Measurements from ENCODE around the gene IRF2.
"Not testable (repeated sequence)": the region's sequence is repeated elsewhere in the genome, so short reads cannot be mapped to it uniquely, and the experiment has no call there.

Gene IRF2

GRCh38 chr4:184385705-184386141 is 88.6 kb downstream of the IRF2 start:
- DNase-seq: no peak

DNA sequence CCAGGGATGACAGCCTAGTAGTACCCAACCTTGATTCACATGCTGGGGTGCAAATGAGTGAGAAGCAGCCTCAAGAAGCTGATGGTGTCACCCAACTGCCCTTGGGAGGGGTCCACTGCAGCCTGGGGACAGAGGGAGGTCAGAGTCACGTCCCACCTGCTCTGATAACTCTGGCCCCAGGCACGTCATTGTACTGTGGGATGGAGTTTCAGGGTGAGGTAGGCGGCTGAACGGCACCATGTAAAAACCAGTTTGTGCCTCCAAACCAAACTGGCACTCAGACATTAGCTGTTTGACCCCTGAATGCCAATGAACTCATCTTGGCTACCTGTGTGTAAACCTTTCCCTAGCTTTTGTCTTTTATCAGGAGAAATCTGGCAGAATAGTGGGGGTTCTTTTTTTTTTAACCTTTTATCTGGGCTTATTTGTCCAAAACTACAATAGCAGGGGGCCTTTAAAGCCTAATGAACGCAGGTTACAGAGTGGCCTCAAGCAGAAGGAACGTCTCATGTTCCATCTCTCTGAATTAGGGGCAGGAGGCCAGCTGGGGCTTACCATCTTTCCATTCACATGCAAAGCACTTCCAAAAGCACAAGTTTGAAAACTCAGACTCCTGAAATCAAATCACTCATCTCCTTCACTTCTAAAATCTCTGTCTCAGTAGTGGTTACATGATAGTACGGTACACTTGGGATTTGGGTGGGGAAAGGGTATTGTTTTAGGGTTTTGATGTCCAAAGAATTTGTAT is 89.4 kb downstream of the IRF2 start:
- no peak for DNase-seq

DNA sequence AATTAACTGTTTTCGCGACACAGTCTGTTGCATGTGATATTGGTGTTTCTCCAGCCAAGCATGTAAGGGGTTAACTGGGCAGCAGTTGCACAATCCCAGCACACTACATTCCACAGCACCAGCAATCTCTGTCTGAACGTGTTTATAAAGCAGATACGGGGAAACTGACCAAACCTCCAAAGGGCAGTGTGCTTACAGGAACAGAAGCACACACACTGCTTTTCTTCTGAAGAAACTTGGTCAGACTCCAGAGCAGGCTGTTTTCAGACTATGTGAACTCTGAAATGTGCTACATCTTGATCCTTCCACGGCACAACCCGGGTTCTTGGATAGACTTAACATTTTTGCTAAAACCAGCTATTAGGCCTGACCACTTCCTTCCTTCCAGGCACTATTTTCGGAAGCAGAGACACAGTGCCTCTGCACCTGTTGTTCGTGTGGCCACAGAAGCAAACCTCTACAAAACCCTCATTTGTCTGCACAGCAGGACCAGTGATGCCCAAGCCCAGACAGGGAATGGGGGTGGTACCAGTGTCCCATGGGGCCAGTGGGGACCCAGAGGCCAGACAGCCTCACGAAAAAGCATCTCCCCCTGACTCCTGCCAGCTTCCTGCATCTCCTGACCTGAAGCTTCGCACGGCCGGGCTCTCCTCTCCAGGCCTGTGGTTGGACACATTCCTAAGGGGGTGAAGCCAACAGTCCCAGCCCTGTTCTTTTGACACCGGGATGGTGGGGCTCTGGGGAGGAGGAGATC is 90.1 kb downstream of the IRF2 start:
- no peak for DNase-seq

DNA sequence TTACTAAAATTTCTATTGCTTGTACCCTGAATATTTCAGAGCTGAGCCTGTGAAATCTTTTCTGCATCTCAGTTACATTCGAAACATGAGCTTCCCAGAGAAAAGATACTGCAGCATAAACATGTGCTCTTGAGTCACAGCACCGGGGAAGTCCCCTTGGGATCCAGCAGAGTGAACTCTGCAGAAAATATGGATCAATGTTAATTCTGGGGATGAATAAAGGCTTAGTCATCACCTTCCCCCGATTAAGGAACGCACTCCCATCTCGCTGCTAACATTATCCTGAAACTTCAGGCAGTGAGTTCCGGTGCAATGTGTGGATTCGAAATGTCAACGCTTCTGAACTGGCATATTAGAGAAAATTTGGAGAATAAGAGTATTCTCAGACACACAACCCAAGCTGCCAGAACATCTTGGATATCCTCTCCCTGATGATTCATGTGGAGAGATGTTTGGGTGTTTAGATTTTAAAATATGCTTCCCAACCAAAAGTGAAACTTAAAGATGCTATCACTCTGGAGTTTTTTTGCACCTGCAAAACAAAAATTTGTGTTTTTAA is 90.8 kb downstream of the IRF2 start:
- DNase-seq: no peak

DNA sequence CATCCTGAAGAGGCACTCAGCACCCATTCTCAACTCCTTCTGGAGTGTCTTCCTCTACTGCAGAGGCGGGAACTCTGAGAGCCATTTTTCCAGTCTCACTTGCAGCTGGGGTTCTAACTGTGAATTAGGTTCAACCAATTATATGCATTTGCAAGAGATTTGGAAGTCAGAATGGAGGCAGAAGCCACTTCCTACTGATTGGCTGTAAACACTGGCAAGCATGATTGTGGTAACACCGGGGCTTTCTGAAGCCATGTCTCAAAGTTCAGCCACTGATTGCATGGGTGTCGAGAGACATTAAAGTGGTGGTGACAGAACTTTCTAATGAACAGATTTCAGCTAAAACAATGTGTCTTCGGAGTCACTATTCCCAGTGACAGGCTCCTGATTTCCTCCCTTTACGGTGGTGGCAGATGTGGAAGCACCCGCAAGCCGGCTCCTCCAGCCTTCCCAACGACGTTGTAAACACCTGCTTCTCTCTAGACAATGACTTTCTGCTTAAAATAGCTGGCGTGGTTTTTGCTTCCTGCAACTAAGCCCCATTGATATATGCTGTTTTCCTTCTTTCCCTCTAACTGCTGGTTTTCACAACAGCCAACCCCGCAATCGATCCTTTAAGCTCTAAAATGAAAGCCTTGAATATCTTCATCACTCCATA is 92.0 kb downstream of the IRF2 start:
- DNase-seq: peak in 1 of 2 experiments; percentile 27

DNA sequence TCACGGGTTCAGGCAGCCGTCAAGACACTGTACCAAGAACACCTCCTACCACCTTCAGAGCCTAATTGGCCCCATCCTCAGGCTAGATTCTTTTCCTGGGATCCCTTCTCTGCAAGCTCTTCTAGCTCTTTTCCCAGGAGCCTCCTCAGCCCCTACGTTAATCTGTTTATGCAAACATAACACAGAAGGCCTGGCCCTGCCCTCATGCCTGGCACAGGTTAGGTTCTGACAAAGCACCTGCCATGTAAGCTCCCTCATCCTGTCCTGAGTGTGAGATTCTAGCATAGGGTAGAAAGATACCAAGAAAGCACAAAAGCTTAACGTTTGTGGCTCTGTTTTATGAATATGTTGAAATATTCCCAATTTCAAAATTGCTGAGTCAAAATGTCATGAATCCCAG is 93.6 kb downstream of the IRF2 start:
- DNase-seq: no peak

DNA sequence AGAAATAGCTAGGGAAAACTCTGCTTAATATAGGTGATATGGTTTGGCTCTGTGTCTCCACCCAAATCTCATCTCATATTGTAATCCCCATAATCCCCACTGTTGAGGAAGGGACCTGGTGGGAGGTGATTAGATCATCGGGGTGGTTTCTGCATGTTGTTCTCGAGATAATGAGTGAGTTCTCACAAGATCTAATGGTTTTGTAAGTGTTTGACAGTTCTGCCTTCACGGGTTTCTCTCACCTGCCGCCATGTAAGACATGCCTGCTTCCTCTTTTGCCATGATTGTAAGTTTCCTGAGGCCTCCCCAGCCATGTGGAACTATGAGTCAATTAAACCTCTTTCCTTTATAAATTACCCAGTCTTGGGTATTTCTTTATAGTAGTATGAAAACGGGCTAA is 94.1 kb downstream of the IRF2 start:
- DNase-seq: not testable (repeated sequence)

DNA sequence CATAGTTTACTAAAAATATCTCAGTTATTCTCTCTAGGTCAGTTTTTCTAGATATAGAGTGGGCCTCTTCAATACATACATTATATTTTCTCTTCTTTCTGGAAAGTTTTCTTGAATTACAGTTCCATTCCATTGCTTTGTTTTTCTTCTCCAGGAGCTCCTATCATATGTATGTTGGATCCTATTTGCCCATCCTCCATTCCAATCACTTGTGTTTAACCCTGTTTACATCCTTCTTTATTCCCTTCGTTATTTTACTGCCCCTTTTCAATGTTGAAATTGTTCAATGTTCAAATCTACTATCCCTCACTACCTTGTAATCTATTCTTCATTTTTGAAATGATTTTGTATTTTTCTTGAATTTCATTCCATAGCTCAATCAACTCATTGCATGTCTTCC is 97.4 kb downstream of the IRF2 start:
- DNase-seq: no peak

DNA sequence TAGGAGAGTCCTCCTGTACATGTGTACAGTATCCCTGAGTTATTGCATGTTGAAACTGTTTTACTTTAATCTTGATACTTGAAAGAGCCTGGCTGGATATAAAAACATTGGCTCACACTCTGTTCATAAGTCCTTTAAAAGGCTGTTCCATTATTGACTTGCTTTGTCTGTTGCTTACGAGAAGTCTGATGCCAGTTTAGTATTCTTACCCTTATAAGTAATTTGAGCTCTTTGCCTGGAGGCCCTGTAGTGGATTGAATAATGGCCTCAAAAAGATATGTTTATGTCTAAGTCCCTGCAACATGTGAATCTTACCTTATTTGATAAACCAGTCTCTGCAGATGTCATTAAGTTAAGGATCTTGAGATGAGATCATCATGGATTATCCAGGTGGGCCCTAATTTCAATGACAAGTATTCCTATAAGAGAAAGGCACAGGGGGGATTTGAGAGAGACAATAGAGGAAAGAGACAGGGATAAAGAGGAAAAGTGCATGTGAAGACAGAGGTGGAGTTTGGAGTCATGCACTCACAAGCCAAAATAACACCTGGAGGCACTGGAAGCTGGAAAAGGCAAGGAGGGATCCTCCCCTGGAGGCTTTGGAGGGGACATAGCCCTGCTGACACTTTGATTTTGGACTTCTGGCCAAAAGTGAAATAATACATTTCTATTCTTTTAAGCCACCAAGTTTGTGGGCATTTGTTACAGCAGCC is 98.1 kb downstream of the IRF2 start:
- no peak for DNase-seq

- not testable (repeated sequence) for DNase-seq
These were observed 98.7 kb downstream of the IRF2 start for GRCh38 chr4:184375623-184376022.

DNA sequence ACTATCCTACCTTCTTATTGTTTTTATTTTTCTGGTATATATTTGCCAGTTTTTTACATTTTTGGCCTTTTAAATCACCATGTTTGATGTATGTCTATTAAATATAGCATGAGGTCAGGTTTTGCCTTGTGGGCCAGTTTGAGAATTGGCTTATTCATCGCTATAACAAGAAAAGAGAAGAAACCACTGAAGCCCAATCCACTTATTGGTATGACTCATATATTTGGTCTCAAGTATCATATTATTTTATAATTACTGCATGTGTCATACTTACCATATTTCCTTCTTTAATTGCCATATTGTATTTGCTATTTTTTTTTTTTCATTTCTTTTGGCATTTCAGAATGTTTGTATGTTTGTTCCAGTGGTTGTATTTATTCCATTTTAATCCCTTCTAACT is 99.3 kb downstream of the IRF2 start:
- DNase-seq: no peak

- no peak for DNase-seq
These were observed 100.4 kb downstream of the IRF2 start for GRCh38 chr4:184373886-184374405.

DNA sequence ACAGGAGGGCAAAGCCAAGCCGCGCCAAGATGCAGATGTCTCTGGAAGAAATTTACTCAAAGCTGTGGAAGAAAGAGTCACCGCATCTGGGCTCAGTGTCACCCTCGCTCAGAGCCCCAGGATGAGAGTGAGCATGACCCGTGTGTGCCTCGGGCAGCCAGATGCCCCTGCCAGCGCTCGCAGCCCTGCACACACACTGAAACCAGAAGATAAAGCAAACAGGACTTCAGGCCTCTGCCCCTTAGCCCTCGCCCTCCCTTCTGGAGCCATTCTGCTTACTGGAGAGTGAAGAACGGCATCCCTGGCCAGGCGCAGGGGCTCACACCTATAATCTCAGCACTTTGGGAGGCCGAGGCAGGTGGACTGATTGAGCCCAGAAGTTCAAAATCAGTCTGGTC is 103.0 kb downstream of the IRF2 start:
- no peak for DNase-seq

- DNase-seq: no peak
These were observed 103.5 kb downstream of the IRF2 start for GRCh38 chr4:184370711-184371389.

DNA sequence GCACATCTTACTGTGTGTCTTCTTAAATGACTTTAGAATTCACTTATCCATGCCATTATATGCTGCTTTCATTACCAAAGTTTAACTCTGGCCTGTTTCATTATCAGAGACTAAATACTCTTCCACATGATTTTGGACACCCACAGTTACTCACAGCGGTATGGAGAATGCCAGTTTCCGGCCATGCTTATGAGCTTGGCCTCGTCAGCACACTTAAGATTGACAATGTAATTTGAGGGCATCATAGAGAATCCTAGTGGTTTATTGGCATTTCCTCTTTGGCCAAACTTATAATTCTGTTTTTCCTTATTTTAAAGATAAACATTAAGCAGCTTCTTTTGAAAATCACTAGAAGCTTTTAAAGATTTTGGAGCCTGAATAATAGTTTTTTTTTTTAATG is 104.5 kb downstream of the IRF2 start:
- DNase-seq: no peak

DNA sequence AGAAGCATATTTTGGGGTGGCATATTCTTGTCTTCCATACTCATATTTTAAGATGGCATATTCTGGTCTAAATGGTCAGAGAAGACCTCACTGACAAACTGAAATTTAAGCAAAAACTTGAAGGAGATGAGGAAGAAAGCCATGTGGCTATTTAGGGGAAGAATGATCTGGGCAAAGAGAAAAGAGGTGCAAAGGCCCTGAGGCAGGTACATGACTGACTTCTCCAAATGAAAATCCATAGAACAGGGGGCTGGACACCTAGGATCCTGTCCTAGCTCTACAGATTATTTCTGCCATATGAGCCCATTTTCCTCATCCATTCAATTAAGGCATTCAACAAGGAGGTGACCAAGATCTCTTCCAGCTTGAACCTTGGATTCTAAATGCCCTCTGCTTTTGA is 105.6 kb downstream of the IRF2 start:
- no peak for DNase-seq

- DNase-seq: no peak
These were observed 106.1 kb downstream of the IRF2 start for GRCh38 chr4:184368290-184368689.

- DNase-seq: no peak
These were observed 110.0 kb downstream of the IRF2 start for GRCh38 chr4:184364100-184364921.

DNA sequence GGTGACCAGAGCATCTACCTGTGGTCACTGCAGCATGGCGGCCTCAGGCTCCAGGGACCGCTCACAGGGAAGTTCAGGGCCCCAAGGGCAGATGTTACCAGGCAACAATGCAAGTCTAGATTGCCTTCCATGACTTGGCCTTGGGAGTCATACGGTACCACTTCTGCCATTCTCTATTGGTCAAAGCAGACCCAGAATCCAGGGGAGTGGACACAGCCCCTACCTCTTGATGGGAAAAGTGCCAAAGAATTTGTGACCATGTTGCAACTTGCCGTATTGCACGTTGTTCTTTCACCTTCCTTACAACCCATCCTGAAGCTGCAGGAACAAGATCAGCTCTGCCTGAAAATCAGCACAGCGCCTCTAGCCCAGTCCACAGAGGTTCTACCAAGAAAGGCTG is 111.1 kb downstream of the IRF2 start:
- DNase-seq: no peak

DNA sequence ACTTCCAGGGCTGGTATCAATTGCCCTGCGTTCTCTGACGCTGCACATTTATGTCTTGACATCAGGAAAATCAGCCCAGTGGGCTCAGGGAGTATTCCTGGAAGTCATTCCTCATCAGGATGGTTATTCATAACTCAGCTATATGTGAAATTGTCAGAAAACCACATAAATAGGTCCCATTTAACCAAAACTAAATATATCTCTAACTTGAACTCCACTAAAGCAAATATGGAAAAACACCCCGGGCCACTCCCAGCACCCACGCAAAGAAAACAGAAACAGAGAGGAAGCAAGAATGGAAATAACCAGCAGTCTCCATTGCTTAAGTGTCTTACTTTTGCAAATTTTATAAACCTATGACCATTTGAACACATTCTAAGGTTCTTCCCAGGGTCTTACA is 112.0 kb downstream of the IRF2 start:
- no peak for DNase-seq

DNA sequence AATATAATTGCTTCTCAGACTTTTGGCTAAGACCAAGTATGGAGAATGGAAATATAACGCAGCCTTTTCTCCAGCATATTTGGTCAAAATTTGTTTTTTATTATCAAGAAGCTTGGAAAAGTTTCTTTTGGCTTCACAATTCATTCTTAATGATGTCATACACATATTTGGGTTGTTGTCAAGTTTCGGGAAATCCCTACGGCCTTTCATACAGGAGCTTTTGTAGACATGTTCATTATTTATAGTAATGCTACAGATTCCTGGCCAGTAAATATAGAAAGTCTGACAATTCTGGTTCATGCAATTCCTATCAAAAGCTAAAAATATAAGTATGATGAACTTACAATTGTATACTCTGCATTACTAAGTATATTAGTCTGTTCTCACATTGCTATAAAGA is 112.9 kb downstream of the IRF2 start:
- DNase-seq: no peak

Measured in NCI-H187 (cell line).